ENCODE data around the gene CELSR1.
"Not testable (repeated sequence)": the region's sequence is repeated elsewhere in the genome, so short reads cannot be mapped to it uniquely, and the experiment has no call there.

The CELSR1 gene

GRCh38 chr22:46413725-46414379 lies 123.6 kb downstream of the CELSR1 start:
- DNase-seq, result no peak

GRCh38 chr22:46411347-46411746 lies 126.1 kb downstream of the CELSR1 start:
- no peak for DNase-seq

GRCh38 chr22:46410291-46410808 lies 127.1 kb downstream of the CELSR1 start:
- DNase-seq, result no peak

GRCh38 chr22:46409631-46410210 lies 127.7 kb downstream of the CELSR1 start:
- no peak for DNase-seq

GRCh38 chr22:46408568-46409506 lies 128.6 kb downstream of the CELSR1 start:
- no peak for DNase-seq

- DNase-seq, result no peak
Observed at GRCh38 chr22:46407748-46408147, 129.7 kb downstream of the CELSR1 start.

- no peak for DNase-seq
Observed at GRCh38 chr22:46406791-46407190, 130.6 kb downstream of the CELSR1 start.

GRCh38 chr22:46406349-46406748 lies 131.1 kb downstream of the CELSR1 start:
- no peak for DNase-seq

- DNase-seq, result no peak
Observed at GRCh38 chr22:46405901-46406300, 131.5 kb downstream of the CELSR1 start.

GRCh38 chr22:46403880-46404279 lies 133.5 kb downstream of the CELSR1 start:
- not testable (repeated sequence) for DNase-seq

GRCh38 chr22:46402505-46402904 lies 134.9 kb downstream of the CELSR1 start:
- no peak for DNase-seq

GRCh38 chr22:46401370-46401769 lies 136.1 kb downstream of the CELSR1 start:
- DNase-seq, result no peak

GRCh38 chr22:46399251-46400024 lies 138.0 kb downstream of the CELSR1 start:
- no peak for DNase-seq

GRCh38 chr22:46397951-46398350 lies 139.5 kb downstream of the CELSR1 start:
- DNase-seq, result no peak

GRCh38 chr22:46397514-46397913 lies 139.9 kb downstream of the CELSR1 start:
- DNase-seq, result no peak

- DNase-seq, result not testable (repeated sequence)
Observed at GRCh38 chr22:46397049-46397448, 140.4 kb downstream of the CELSR1 start.

GRCh38 chr22:46395145-46395544 lies 142.3 kb downstream of the CELSR1 start:
- no peak for DNase-seq

- DNase-seq, result no peak
Observed at GRCh38 chr22:46394622-46395021, 142.8 kb downstream of the CELSR1 start.

GRCh38 chr22:46393873-46394272 lies 143.5 kb downstream of the CELSR1 start:
- no peak for DNase-seq

- DNase-seq, result no peak
Observed at GRCh38 chr22:46392137-46392844, 145.1 kb downstream of the CELSR1 start.

GRCh38 chr22:46391486-46392136 lies 145.8 kb downstream of the CELSR1 start:
- DNase-seq, result no peak
